A549 treated with GW870086 at 1 μM for 4 hours (cell line): Measurements from ENCODE around the gene KLHL14. TPM values are rescaled to one million over a fixed set of nuclear protein-coding genes. Genes with fewer than 3 reads are reported as not detected.

Experiments
- total RNA-seq: library from RNA; stranded (reverse); fragments of 200-300 nt; extraction: Qiagen RNA extraction; gene quantifications from 5 replicates; pipeline ENCODE4 v1.2.3, GENCODE V29; 2022; ENCODE audit warnings: low read depth

Gene KLHL14, protein sequence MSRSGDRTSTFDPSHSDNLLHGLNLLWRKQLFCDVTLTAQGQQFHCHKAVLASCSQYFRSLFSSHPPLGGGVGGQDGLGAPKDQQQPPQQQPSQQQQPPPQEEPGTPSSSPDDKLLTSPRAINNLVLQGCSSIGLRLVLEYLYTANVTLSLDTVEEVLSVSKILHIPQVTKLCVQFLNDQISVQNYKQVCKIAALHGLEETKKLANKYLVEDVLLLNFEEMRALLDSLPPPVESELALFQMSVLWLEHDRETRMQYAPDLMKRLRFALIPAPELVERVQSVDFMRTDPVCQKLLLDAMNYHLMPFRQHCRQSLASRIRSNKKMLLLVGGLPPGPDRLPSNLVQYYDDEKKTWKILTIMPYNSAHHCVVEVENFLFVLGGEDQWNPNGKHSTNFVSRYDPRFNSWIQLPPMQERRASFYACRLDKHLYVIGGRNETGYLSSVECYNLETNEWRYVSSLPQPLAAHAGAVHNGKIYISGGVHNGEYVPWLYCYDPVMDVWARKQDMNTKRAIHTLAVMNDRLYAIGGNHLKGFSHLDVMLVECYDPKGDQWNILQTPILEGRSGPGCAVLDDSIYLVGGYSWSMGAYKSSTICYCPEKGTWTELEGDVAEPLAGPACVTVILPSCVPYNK
- not detected in 5 replicates for total RNA-seq

DNA sequence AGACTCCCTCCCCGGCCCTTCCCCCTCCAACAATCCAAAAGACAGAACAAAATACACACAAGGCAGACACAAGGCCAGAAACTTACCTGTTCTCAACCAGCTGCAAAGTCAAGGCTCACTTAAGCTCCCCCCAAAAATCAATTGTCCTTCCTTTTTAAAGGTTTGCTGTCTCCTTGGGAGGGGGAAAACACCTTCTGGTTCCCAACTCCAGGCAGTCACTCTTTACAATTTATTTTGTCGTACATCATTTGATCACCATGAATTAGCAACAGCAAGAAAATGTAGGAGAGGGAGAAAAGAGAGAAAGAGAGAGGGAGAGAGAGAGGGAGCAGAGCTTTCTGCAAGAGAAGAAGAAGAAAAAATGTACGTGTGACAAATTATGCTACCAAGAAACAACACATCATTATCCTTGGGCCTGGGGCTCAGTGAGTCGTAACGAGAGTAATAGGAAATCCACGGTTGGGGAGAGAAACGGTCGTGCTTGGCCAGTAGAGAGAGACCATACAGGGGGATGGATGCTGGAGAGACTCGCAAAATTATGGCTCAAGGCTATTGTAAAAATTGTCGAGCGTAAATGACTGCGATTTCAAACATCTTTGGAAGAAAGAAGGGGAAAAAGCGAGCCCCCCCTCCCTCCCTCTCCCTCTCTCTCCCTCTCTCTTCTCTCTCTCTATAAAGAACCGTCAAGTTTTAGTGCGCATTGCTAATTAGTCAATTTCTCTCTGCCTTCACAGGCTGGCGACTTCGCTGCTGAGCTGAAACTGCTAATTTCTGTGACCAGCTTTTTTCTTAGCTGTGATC lies at the start of gene KLHL14:
KLHL14 (minus strand) TSS at position 443 of the 801 bp plus-strand sequence. CDS start 2,432 bp downstream, outside the sequence.

